Erythroblast (primary cell): ENCODE results near the gene TMEM25.

ENCODE experiments used
- DNase-seq, 2 experiments: peaks; one replicate each; lab custom pipeline; 2025; lab: John Stamatoyannopoulos, UW
- GATA1 ChIP-seq: IDR thresholded peaks from 2 replicates; pipeline ENCODE4 v1.6.1; 2011; ENCODE audit warnings: low read depth, mild to moderate bottlenecking, control low read depth, low read length, moderate library complexity
- POLR2A ChIP-seq: IDR thresholded peaks from 2 replicates; pipeline ENCODE4 v1.6.1; 2011; ENCODE audit warnings: mild to moderate bottlenecking, low read length

The TMEM25 gene

DNA sequence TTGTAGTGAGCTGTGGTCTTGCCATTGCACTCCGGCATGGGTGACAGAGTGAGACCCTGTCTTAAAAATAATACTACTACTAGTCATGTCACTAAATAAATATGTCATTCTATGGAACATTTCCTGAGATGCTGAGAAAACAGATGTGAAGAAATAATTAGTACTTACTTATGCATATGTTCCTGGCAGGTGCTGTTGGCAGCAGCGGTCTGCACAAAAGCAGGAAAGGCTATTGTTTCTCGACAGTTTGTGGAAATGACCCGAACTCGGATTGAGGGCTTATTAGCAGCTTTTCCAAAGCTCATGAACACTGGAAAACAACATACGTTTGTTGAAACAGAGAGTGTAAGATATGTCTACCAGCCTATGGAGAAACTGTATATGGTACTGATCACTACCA is 50.1 kb downstream of the TMEM25 start:
- TF ChIP-seq POLR2A = no peak
- no peak for TF ChIP-seq GATA1
- no peak for DNase-seq
